ENCODE results near the gene KCNK17.

- TF ChIP-seq CTCF (IDR thresholded peaks at IDR 0.05) (no peak), POLR2A (IDR thresholded peaks at IDR 0.05) (no peak)
Measured at GRCh38 chr6:39338397-39338796, 24.2 kb upstream of the KCNK17 start.

Measured in Peyer's patch (tissue), 4 donors.